D721Med (cell line): ENCODE measurements around the gene RING1.

Source experiments
- DNase-seq: peaks from one replicate; pipeline ENCODE4 v3.0.0; 2011; ENCODE audit warnings: low spot score; ENCODE audit not compliant: insufficient read length
- FAIRE-seq: peaks from 2 replicates; lab custom pipeline; 2011; peaks lifted over from hg19 to GRCh38; lab: Jason Lieb, UNC
- TF ChIP-seq, protein P1 (sequence below): IDR thresholded peaks from 2 replicates; pipeline ENCODE4 v1.5.1; 2012; ENCODE audit warnings: mild to moderate bottlenecking, control low read depth; ENCODE audit not compliant: insufficient read depth; ENCODE audit errors: missing control alignments

Gene RING1

DNA sequence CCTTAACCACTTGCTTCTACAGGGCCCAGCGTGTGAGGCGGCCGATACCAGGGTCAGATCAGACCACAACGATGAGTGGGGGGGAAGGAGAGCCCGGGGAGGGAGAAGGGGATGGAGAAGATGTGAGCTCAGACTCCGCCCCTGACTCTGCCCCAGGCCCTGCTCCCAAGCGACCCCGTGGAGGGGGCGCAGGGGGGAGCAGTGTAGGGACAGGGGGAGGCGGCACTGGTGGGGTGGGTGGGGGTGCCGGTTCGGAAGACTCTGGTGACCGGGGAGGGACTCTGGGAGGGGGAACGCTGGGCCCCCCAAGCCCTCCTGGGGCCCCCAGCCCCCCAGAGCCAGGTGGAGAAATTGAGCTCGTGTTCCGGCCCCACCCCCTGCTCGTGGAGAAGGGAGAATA is 2.8 kb downstream of the RING1 start:
- no peak for DNase-seq
- no peak for FAIRE-seq
- TF ChIP-seq, protein P1, sequence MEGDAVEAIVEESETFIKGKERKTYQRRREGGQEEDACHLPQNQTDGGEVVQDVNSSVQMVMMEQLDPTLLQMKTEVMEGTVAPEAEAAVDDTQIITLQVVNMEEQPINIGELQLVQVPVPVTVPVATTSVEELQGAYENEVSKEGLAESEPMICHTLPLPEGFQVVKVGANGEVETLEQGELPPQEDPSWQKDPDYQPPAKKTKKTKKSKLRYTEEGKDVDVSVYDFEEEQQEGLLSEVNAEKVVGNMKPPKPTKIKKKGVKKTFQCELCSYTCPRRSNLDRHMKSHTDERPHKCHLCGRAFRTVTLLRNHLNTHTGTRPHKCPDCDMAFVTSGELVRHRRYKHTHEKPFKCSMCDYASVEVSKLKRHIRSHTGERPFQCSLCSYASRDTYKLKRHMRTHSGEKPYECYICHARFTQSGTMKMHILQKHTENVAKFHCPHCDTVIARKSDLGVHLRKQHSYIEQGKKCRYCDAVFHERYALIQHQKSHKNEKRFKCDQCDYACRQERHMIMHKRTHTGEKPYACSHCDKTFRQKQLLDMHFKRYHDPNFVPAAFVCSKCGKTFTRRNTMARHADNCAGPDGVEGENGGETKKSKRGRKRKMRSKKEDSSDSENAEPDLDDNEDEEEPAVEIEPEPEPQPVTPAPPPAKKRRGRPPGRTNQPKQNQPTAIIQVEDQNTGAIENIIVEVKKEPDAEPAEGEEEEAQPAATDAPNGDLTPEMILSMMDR, result no peak

DNA sequence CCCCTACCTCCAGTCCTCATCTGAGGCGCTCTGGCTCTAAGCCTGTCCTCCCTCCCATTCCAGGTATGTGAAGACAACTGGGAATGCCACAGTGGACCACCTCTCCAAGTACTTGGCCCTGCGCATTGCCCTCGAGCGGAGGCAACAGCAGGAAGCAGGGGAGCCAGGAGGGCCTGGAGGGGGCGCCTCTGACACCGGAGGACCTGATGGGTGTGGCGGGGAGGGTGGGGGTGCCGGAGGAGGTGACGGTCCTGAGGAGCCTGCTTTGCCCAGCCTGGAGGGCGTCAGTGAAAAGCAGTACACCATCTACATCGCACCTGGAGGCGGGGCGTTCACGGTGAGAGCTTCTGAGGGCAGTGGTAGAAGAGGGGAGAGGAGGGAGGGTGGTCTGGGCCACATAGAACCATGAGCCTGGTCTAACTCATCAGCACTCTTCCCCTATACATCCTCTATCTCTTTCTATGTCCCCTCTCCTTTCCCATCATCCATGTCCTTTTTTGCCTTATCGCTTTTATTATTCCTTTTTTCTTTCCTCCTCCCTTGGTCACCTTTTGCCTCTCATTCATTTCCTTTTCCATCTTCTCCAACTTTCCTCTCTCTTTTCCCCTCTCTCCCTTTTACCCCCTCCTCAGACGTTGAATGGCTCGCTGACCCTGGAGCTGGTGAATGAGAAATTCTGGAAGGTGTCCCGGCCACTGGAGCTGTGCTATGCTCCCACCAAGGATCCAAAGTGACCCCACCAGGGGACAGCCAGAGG is 3.5 kb downstream of the RING1 start:
- TF ChIP-seq, protein P1, result no peak
- no peak for DNase-seq
- no peak for FAIRE-seq

DNA sequence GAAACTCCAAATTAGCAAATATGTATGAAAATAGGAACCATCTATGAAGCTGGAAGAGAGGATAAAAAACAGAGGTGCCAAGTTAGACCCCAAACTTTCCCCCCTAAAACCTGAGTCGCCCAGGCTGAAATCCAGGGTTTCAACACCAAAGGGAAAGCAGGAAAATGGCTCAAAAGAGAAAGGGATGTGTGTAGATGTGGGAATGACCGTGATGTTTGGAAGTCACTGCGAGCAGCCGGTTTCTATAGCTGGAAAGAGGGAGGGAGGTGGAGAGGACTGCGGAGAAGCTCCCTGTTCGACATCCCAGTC is 4.5 kb downstream of the RING1 start:
- DNase-seq (no peak), FAIRE-seq (no peak)
- TF ChIP-seq, protein P1, result no peak

DNA sequence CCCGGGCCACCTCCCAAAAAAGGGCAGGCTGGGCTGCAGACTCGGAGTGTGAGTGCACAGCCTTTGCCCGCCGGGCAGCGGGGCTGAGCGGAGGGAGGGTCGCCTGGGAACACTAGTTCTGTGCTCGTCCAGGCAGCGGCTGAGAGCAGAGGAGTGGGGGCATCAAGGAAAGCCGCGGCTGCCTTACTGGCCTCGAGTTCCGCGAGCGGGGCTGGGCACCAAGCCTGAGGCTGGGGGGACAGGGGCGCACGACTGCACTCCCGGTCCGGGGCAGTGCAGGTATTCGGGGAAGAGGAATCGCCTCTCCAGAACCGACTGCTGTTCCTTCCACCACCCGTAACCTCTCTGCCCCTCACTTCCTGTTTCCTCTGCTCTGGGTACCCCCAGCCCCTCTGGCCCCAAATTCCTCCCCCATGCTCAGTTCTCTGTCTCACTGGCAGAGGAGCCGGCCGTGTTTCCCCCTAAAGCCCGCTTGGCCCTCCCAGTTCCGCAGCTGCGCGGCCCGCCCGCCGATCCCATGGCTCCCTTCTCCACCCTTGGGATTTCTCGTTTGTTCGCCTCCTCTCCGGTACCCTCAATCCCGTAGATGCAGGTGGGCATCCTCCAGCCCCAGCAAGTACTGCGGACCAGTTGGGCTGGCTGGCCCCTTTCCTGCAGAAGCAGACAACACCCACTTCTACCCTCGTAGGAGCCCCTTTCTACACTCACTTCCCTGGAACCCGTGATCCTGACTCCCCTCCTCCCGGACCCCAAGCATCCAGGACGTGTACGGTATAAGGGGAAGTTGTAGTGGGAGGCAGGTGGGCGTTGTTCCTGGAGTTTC is 5.1 kb downstream of the RING1 start:
- no peak for DNase-seq
- TF ChIP-seq, protein P1, result no peak
- FAIRE-seq, result no peak

DNA sequence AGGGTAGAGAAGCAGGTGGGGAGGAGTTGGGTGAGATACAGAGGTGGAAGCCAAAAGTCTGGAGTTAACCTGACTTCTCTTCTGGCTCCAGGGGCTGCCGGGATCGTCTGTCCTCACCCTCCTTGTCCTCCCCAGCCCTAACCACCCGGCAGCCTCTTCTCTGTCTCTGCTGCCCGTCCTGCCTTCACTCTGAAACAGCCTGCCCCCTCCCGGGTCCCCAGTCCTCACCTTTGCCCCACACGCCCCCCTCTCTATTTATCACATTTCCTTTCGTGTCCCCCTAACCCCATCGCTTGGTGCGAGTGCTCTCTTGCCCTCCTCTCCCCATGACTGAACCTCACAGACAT is 5.7 kb downstream of the RING1 start:
- FAIRE-seq (no peak), DNase-seq (no peak)
- TF ChIP-seq, protein P1, result no peak

DNA sequence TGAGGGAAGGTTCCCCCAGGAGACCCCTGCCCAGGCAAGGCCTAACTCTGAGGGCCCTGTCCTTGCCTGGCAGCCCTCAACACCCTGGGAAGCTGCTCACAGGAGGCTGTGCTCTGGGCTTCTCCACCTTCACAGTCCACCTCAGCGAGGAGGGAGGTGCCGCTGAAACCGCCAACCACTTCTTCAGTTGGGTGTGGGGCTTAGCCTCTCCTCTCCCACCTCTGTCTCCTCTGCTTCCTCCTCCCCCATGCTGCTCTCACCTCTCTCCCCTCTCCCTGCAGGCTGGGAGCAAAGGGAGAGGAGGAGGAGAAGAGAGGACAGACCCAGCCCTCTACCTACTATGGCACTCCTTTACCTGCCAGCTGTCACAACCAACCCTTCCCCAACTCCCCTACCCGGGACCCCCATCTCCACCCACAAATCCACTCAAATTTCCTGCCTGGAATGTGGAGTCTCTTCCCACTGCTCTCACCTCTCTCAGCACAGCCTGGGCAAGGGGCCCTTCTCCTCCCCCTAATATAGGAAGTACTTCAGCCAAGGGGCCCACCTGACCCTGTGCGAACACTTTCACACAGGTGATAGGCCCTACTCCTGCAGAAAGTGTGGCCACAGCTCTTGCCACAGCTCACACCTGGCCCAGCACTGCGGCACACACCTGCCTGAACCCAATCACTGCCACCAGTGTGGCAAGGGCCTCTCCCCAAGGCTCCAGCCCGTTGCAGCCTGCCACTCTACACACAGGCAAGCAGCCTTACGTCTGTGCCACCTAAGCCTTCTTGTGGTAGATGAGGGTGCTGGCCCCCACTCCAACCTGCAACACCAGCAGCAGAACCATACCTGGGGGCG is 7.2 kb downstream of the RING1 start:
- FAIRE-seq, result no peak

More for the DNA sequence above, 7.2 kb downstream of the RING1 start:
- no peak for DNase-seq
- TF ChIP-seq, protein P1, result no peak
